Stimulated activated CD4-positive, alpha-beta T cell treated with anti-CD3 and anti-CD28 coated beads, Interleukin-1b, Interleukin-23, amount 100 ng/mL, for 24 hours (primary cell): ENCODE results near the gene BIRC6.
A peak's percentile ranks its signal among the peaks of the same experiment; 100 is the strongest.
"Not testable (repeated sequence)": the region's sequence is repeated elsewhere in the genome, so short reads cannot be mapped to it uniquely, and the experiment has no call there.

ENCODE experiments used
- DNase-seq, 4 experiments: peaks; one replicate each; pipeline ENCODE4 v3.0.0-alpha.2; 2020; ENCODE audit warnings: low read depth in 4 of 4, low spot score in 1 of 4

Gene BIRC6

GRCh38 chr2:32611771-32612170, 254.9 kb downstream of the BIRC6 start:
- no peak for DNase-seq

- no peak for DNase-seq
Observed at GRCh38 chr2:32614084-32614483, 257.3 kb downstream of the BIRC6 start.

- no peak for DNase-seq
Observed at GRCh38 chr2:32617599-32618189, 260.9 kb downstream of the BIRC6 start.

GRCh38 chr2:32622570-32623310, 265.9 kb downstream of the BIRC6 start:
- no peak for DNase-seq

DNA sequence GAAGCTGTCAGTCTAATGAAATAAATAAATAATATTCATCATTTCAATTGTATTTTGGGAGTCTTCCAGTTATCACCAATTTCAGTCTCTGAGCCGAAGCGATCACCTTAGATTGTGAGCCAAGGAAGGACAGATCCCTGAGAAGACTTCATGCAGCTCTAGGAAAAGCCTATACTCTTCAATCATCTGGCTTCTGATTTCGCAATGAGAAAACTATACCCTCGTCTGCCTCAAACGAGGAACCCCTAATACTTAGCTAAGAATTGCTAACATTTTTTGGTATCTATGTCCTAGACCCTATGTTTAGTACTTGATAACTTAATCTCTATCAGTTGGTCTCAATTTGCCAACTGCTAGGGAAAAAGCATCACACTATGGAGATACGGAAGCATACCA, 266.5 kb downstream of the BIRC6 start:
- no peak for DNase-seq

DNA sequence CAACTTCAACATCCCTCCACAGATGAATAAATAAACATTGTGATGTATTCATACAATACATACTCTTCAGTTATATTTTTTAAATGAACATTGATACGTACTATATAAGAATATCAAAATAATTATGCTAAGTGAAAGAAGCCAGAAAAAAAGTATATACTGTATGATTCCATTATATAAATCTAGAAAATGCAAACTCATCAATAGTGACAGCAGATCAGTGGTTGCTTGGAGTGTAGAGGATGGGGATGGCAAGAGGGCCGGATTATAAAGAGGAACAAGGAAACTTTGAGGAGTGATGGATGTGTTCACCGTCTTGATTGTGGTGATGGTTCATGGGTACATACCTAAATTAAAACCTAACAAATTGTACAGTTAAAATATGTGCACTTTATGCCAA, 268.0 kb downstream of the BIRC6 start:
- DNase-seq = no peak

- no peak for DNase-seq
Observed at GRCh38 chr2:32626639-32627221, 269.9 kb downstream of the BIRC6 start.

GRCh38 chr2:32627441-32627813, 270.6 kb downstream of the BIRC6 start:
- DNase-seq = peak in 2 of 4 experiments; percentile 5 to 6

DNA sequence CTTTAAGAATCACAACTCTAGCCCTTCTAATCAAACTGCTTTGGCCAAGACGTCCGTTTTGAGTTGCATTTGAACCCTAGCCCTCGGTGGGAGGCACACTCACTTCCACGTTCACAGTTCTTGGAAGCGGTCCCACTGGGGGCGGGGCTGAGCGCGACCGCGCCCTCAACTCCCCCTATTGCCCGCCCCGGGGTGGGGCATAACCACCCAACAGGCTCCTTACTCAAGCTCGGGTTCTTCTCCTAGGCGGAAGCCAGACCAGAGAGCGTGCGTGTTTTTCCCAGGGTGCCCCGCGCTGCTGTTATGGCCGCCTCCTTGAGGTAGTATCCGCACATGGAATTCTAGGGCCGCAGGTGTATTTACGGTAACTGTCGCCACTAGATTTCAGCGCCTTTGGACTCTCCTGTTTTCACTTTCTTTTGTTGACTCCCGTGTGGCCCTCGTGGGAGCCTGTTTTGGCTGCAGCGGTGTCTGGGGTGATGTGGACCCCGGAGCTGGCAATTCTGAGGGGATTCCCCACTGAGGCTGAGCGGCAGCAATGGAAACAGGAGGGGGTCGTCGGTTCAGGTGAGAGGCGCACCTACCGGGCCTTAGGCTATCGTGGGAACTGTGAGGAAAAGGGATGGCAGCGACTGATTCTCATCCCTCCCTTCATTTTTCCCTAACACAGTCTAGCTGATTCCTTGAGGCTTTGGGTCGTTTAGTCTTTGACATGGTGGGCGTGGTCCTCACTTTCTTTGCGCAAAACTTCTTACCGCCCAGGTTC, 271.2 kb downstream of the BIRC6 start, which contains the start of gene TTC27:
Gene TTC27, plus strand, starts transcription at position 237 of the 766 bp plus-strand sequence. Its CDS starts 243 bp downstream, at position 480.
- peak; percentile 75 to 91 (median 86) for DNase-seq

DNA sequence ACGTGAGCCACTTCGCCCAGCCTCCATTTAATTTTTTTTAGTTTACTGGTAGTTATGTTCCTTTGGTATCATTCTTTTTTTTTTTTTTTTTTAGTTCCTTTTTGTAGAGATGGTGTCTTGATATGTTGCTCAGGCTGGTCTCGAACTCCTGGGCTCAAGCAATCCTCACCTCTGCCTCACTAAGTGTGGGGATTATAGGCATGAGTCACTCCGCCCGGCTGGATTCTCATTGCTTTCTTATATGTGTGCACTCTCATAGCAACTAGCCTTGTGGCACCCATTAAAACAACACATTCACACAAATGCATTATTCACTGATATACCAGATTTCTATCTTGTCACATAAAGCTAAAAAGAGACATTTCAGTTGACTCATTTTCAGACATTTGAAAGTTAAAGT, 275.3 kb downstream of the BIRC6 start:
- DNase-seq = no peak

DNA sequence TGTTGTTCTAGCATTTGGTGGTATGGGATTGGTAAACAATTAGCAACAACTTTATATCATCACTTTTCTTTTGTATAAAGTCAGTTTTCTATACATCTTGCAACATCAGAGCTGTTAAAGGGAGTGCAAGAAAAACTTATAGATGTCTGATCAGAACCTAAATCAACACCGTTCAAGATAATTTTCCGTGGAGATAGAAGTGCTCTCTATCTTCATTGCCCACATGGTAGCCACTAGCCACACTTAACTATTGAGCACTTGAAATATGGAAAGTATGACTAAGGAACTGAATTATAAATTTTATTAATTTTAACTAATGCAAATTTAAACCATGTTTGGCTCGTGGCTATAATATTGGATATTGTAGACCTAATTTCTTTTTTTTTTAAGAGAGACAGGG, 276.2 kb downstream of the BIRC6 start:
- DNase-seq = no peak

- DNase-seq = not testable (repeated sequence)
Observed at GRCh38 chr2:32638548-32638947, 281.7 kb downstream of the BIRC6 start.

GRCh38 chr2:32641180-32641579, 284.4 kb downstream of the BIRC6 start:
- DNase-seq = no peak

DNA sequence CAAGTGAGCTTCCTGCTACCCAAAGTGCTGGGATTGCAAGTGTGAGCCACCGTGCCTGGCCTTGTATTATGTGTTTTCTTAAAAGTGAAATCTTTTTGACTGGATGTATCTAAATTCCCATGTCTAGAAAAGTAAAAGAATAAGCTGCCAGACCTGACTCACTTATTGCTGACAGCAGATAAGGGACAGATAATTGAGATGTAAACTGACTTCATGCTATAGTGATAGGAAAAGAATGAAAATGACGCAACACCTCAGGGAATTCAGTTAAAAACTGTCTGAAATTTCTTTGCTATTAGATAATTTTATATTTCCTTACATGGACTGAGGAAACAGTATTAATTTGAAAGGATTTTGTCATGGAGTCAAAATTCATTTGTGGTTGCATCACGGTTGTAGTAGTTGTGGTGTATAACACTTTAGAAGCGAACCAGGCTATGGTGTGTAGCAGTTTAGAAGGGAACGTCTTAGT, 290.4 kb downstream of the BIRC6 start:
- no peak for DNase-seq

DNA sequence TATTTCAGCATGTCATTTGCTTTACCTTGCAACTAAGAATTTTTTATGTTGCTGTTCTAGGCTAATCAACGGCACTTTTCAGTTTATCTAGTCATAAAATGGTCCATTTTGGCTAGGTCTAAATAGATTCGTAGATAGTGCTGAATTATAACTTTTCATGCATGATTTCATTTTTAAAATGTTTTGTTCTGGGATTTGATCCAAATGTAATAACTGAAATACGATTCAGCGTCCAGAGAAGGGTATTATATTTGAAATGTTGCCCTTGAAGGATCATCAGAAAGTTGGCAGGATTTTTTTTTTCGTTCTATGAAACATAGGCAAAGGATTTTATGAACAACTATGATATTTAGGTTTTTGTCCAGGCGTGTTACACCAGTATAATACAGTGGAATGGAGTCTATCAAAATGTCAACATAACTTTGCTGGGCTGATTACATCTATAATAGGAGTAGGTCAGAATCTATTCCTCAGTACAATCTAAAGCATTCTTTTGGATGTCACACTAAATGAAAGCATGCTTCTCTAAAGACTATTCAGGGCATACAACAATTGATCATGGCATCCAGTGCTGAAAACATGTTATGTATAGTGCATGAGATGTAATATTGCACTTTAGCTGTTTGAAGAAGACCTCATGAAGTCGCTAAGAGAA, 295.9 kb downstream of the BIRC6 start:
- no peak for DNase-seq

DNA sequence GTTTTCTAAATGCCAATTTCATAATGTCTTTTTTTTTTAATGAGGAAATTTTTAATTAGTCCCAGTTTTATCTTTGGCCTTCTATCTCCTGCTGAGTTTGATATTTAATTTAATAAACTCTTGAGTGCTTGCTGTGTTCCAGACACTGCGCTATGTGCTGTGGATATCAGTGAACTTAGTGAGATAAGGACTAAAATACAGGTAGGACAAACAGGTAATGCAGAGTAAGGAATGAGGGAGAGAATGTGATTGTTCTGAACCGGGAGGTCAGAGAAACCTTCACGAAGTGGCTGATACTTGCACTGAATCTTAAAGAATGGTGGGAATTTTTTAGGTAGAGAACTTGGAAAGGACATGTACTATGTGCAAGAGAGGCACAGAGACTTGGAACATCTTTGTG, 299.2 kb downstream of the BIRC6 start:
- DNase-seq = no peak

- no peak for DNase-seq
Observed at GRCh38 chr2:32663864-32664263, 307.0 kb downstream of the BIRC6 start.

- DNase-seq = no peak
Observed at GRCh38 chr2:32666704-32667103, 309.9 kb downstream of the BIRC6 start.

DNA sequence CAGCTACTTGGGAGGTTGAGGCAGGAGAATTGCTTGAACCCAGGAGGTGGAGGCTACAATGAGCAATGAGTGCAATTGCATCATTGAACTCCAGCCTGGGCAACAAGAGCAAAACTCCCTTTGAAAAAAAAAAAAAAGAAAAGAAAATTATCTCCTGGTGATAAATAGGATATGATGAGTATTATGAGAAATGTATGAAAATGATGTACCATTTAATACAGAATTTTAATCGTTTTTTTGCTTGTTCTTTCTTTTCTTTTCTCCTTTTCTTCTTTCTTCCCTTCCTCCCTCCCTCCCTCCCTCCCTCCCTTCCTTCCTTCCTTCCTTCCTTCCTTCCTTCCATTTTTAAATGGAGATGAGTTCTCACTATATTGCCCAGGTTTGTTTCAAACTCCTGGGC, 311.4 kb downstream of the BIRC6 start:
- DNase-seq = no peak
